B cell (primary cell): Measurements from ENCODE around the gene ZNF787. TPM values are rescaled to one million over a fixed set of nuclear protein-coding genes. Genes with fewer than 3 reads are reported as not detected.

Experiments
- ATAC-seq: fragments of 200-7000 bp; cut with Tn5 transposase; one replicate; pipeline ENCODE4 v1.10.0; 2021; ENCODE audit warnings: low read depth, mild to moderate bottlenecking, moderate number of reproducible peaks, moderate library complexity
- CTCF ChIA-PET: fragments of 350-600 bp; sonication (Branson Sonifier 250); formaldehyde crosslinking; loops from one replicate; lab custom pipeline; 2021; ENCODE audit warnings: antibody characterized with exemption, inconsistent platforms; lab: Charles Lee
- POLR2A ChIA-PET: fragments of 350-600 bp; sonication (Branson Sonifier 250); formaldehyde crosslinking; loops from one replicate; lab custom pipeline; 2021; ENCODE audit warnings: antibody characterized with exemption; lab: Charles Lee
- DNase-seq: peaks from one replicate; pipeline ENCODE4 v3.0.0; 2013
- H2AFZ ChIP-seq: 2 replicates; pipeline ENCODE4 v1.6.1; 2012; ENCODE audit warnings: mild to moderate bottlenecking, low read depth, low read length; ENCODE audit not compliant: insufficient read depth, poor library complexity, severe bottlenecking
- H3K27ac ChIP-seq, 2 donors: 1 replicate in 1 of 2; 2 replicates in 1 of 2; pipeline ENCODE4 v1.5.1; 2012 to 2013; ENCODE audit warnings: low read length in 2 of 2, mild to moderate bottlenecking in 2 of 2, moderate library complexity in 1 of 2
- H3K27me3 ChIP-seq, 4 experiments: fragments of 200-600 bp in 1 of 4; sonication (generic) in 1 of 4; replicated peaks in 1 of 4; 1 replicate in 2 of 4; 2 replicates in 2 of 4; pipeline versions ENCODE4 v1.6.1 to v1.7.0; 2013 to 2016; ENCODE audit warnings: low read length in 3 of 4, mild to moderate bottlenecking in 2 of 4, mixed read lengths in 1 of 4, moderate library complexity in 1 of 4; ENCODE audit not compliant: insufficient read depth in 4 of 4, control insufficient read depth in 3 of 4; ENCODE audit errors: control extremely low read depth in 1 of 4
- H3K36me3 ChIP-seq, 2 experiments: replicated peaks in 1 of 2; 1 replicate in 1 of 2; 2 replicates in 1 of 2; pipeline versions ENCODE4 v1.6.1 to v1.7.1; 2013; ENCODE audit warnings: low read length in 1 of 2; ENCODE audit not compliant: insufficient read depth in 2 of 2, control insufficient read depth in 1 of 2; ENCODE audit errors: control extremely low read depth in 1 of 2, extremely low read depth in 1 of 2
- H3K4me1 ChIP-seq, 2 donors: fragments of 200-600 bp in 1 of 2; sonication (generic) in 1 of 2; 1 replicate in 1 of 2; 2 replicates in 1 of 2; pipeline versions ENCODE4 v1.5.1 to v1.6.1; 2013 to 2017; ENCODE audit warnings: low read length in 2 of 2; ENCODE audit not compliant: control insufficient read depth in 2 of 2, insufficient read depth in 2 of 2
- H3K4me2 ChIP-seq: replicated peaks from 2 replicates; pipeline ENCODE3; 2012; ENCODE audit warnings: mild to moderate bottlenecking, low read depth, low read length; ENCODE audit not compliant: poor library complexity, severe bottlenecking
- H3K4me3 ChIP-seq, 5 experiments: fragments of 200-600 bp in 1 of 5; sonication (generic) in 1 of 5; 1 replicate in 3 of 5; 2 replicates in 2 of 5; pipeline versions ENCODE4 v1.5.1 to v1.7.0; 2011 to 2016; ENCODE audit warnings: low read length in 4 of 5, mild to moderate bottlenecking in 4 of 5, low read depth in 2 of 5, control low read depth in 1 of 5, moderate library complexity in 1 of 5; ENCODE audit not compliant: insufficient read depth in 1 of 5; ENCODE audit errors: control extremely low read depth in 1 of 5, extremely low read depth in 1 of 5
- H3K79me2 ChIP-seq: fragments of 200-600 bp; sonication (generic); one replicate; pipeline ENCODE4 v1.6.0; 2016; ENCODE audit warnings: low read length; ENCODE audit not compliant: control insufficient read depth, insufficient read depth
- H3K9ac ChIP-seq: fragments of 200-600 bp; sonication (generic); 2 replicates; pipeline ENCODE4 v1.6.1; 2017; ENCODE audit warnings: mild to moderate bottlenecking, low read length, moderate library complexity
- H3K9me3 ChIP-seq, 3 donors: one replicate each; pipeline versions ENCODE4 v1.6.1 to v1.7.1; 2013; ENCODE audit warnings: low read length in 2 of 3; ENCODE audit not compliant: control insufficient read depth in 2 of 3, insufficient read depth in 1 of 3; ENCODE audit errors: control extremely low read depth in 1 of 3
- H4K20me1 ChIP-seq: 2 replicates; pipeline ENCODE4 v1.6.0; 2012; ENCODE audit warnings: mild to moderate bottlenecking, low read length; ENCODE audit not compliant: insufficient read depth, control insufficient read depth, poor library complexity, severe bottlenecking
- H3K27ac Mint-ChIP-seq: one replicate; pipeline ENCODE4 v1.8.0; 2021; ENCODE audit warnings: mixed read lengths
- H3K27me3 Mint-ChIP-seq: one replicate; pipeline ENCODE4 v1.8.0; 2021; ENCODE audit warnings: mixed read lengths
- H3K4me1 Mint-ChIP-seq: one replicate; pipeline ENCODE4 v1.8.0; 2021; ENCODE audit warnings: mixed read lengths
- H3K4me3 Mint-ChIP-seq: one replicate; pipeline ENCODE4 v1.8.0; 2021; ENCODE audit warnings: mixed read lengths
- H3K9me3 Mint-ChIP-seq: one replicate; pipeline ENCODE4 v1.8.0; 2022; ENCODE audit warnings: mixed read lengths; ENCODE audit not compliant: insufficient read depth
- EZH2 ChIP-seq: IDR thresholded peaks from 2 replicates; pipeline ENCODE4 v1.6.1; 2012; ENCODE audit warnings: borderline replicate concordance, low read depth, mild to moderate bottlenecking, moderate library complexity, low read length; ENCODE audit not compliant: insufficient read depth, poor library complexity, severe bottlenecking
- WGBS: methylation state at CpG from one replicate; pipeline ENCODE4 v1.1.5; 2013; ENCODE audit warnings: missing lambda C conversion rate; ENCODE audit not compliant: insufficient coverage; 5-methylcytosine and 5-hydroxymethylcytosine counted together
- intact Hi-C: fragments of 100-400 bp; cut with micrococcal nuclease; formaldehyde crosslinking; loops from one replicate; pipeline ENCODE4 v1.10.0; 2022
- polyA plus RNA-seq: library from polyadenylated mRNA; depleted of rRNA; stranded (reverse); fragments of >200 nt; gene quantifications from 2 replicates; pipeline ENCODE4 v1.2.3, GENCODE V29; 2012
- total RNA-seq, 2 donors: library from RNA; stranded (reverse); fragments of 120-200 nt in 1 of 2; gene quantifications; 1 replicate in 1 of 2; 2 replicates in 1 of 2; pipeline versions ENCODE4 v1.2.3 to v1.2.4, GENCODE V29; 2013 to 2022
- TF ChIP-seq, protein P1 (sequence below): fragments of 200-600 bp; IDR thresholded peaks from one replicate; pipeline ENCODE4 v1.8.0; 2022; ENCODE audit warnings: antibody characterized with exemption, mild to moderate bottlenecking

The ZNF787 gene
- total and polyA plus RNA-seq, 2 donors (not counting 1 experiment from before 2014, with no cell fraction given) = 19.6 to 47.9 TPM

DNA sequence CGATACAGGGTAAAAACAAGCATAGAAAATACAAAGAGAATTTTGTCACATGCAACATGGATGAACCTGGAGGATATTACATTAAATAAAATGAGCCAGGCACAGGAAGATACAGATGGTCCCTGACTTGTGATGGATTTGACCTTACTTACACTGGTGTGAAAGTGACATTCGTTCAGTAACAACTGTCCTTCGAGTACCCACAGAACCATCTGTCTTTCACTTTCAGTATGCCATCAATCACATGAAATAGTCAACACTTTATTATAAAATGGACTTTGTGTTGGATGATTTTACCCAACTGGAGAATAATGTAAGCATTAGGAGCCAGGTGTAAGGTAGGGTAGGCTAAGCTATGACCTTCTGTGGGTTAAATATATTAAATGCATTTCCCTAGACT is 51.5 kb downstream of the ZNF787 start:
- H3K4me1 Mint-ChIP-seq = peaks cover 11% of the 10 kb centered on the region
- TF ChIP-seq EZH2 = no peak
- TF ChIP-seq, protein P1, sequence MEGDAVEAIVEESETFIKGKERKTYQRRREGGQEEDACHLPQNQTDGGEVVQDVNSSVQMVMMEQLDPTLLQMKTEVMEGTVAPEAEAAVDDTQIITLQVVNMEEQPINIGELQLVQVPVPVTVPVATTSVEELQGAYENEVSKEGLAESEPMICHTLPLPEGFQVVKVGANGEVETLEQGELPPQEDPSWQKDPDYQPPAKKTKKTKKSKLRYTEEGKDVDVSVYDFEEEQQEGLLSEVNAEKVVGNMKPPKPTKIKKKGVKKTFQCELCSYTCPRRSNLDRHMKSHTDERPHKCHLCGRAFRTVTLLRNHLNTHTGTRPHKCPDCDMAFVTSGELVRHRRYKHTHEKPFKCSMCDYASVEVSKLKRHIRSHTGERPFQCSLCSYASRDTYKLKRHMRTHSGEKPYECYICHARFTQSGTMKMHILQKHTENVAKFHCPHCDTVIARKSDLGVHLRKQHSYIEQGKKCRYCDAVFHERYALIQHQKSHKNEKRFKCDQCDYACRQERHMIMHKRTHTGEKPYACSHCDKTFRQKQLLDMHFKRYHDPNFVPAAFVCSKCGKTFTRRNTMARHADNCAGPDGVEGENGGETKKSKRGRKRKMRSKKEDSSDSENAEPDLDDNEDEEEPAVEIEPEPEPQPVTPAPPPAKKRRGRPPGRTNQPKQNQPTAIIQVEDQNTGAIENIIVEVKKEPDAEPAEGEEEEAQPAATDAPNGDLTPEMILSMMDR = no peak
- ATAC-seq (no peak), DNase-seq (no peak)
- ChIA-PET POLR2A (no interaction called here), CTCF (interaction anchor here (1.2 to 1.7 kb wide), 2 partner anchors 9 to 264 kb away, joined by 3 to 7 read pairs; no protein-coding TSS in a partner anchor)
- Histone ChIP-seq H3K4me3 (no peak overlapping the region), H3K79me2 (no peaks in the 10 kb centered on the region), H3K9ac (no peak overlapping the region), H4K20me1 (no peaks in the 10 kb centered on the region), H3K4me2 (no peak overlapping the region), H2AFZ (no peak overlapping the region), H3K9me3 (peaks cover 0 to 8% (median 0%) of the 10 kb centered on the region in 3 donors), H3K27ac (no peak overlapping the region), H3K36me3 (no peaks in the 10 kb centered on the region), H3K27me3 (peaks cover 0 to 7% (median 3%) of the 10 kb centered on the region in 4 experiments), H3K4me1 (peaks cover 9 to 10% of the 10 kb centered on the region in 2 donors)
- no CpG with 5 or more reads among the region's 3 CpGs for WGBS
- no peak overlapping the region for H3K4me3 Mint-ChIP-seq
- no peak overlapping the region for H3K27ac Mint-ChIP-seq
- peaks cover 10% of the 10 kb centered on the region for H3K27me3 Mint-ChIP-seq
- intact Hi-C loops = no loop called here
- H3K9me3 Mint-ChIP-seq = no peaks in the 10 kb centered on the region
